Ovary (tissue), 3 donors: ENCODE measurements around the gene TSPAN6.

Source experiments
- POLR2A ChIP-seq: fragments of 450-650 bp; IDR thresholded peaks from one replicate; pipeline ENCODE4 v1.6.1; 2017; ENCODE audit warnings: antibody characterized with exemption, mild to moderate bottlenecking, moderate library complexity
- TF ChIP-seq, protein P1 (sequence below), 3 donors: fragments of 450-650 bp in 2 of 3; fragments of 200-600 bp in 1 of 3; IDR thresholded peaks; one replicate each; pipeline versions ENCODE4 v1.5.1 to v1.8.0; 2016 to 2022; ENCODE audit warnings: antibody characterized with exemption in 3 of 3, mild to moderate bottlenecking in 1 of 3
- donor health status: DM: no; HTN: no; CAD: no.

- TF ChIP-seq, protein P1, sequence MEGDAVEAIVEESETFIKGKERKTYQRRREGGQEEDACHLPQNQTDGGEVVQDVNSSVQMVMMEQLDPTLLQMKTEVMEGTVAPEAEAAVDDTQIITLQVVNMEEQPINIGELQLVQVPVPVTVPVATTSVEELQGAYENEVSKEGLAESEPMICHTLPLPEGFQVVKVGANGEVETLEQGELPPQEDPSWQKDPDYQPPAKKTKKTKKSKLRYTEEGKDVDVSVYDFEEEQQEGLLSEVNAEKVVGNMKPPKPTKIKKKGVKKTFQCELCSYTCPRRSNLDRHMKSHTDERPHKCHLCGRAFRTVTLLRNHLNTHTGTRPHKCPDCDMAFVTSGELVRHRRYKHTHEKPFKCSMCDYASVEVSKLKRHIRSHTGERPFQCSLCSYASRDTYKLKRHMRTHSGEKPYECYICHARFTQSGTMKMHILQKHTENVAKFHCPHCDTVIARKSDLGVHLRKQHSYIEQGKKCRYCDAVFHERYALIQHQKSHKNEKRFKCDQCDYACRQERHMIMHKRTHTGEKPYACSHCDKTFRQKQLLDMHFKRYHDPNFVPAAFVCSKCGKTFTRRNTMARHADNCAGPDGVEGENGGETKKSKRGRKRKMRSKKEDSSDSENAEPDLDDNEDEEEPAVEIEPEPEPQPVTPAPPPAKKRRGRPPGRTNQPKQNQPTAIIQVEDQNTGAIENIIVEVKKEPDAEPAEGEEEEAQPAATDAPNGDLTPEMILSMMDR (IDR thresholded peaks at IDR 0.05) = no peak
- no peak for TF ChIP-seq POLR2A
Observed at GRCh38 chrX:100611951-100612350, 24.7 kb downstream of the TSPAN6 start.
